ENCODE measurements around the gene RMC1.

DNA sequence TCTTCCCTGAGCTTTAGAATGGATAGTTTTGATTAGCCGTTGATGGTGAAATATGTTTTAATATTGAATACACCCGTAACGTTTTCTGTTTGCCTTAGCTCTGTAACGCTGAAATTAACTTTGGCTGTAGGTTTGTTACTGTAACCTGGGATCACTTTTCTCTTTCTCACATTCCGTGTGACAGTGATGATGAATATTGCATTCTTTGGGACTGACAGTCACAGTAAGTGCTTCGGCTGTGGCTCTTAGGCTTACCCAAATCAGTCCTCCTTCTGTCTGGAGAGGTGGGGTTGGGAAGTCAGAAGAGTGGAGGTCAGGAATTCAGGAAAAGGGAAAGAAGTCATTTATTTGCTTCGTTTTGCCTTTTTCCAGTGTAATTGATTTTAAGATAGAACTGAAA, 18.0 kb downstream of the RMC1 start:
- TF ChIP-seq, protein P1, sequence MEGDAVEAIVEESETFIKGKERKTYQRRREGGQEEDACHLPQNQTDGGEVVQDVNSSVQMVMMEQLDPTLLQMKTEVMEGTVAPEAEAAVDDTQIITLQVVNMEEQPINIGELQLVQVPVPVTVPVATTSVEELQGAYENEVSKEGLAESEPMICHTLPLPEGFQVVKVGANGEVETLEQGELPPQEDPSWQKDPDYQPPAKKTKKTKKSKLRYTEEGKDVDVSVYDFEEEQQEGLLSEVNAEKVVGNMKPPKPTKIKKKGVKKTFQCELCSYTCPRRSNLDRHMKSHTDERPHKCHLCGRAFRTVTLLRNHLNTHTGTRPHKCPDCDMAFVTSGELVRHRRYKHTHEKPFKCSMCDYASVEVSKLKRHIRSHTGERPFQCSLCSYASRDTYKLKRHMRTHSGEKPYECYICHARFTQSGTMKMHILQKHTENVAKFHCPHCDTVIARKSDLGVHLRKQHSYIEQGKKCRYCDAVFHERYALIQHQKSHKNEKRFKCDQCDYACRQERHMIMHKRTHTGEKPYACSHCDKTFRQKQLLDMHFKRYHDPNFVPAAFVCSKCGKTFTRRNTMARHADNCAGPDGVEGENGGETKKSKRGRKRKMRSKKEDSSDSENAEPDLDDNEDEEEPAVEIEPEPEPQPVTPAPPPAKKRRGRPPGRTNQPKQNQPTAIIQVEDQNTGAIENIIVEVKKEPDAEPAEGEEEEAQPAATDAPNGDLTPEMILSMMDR (conservative IDR thresholded peaks at IDR 0.05; ENCODE audit: low read depth, low read length), result no peak
- no peak for TF ChIP-seq EZH2 (IDR thresholded peaks at IDR 0.05; ENCODE audit: borderline replicate concordance, low read depth, low read length, poor library complexity, severe bottlenecking)
